K562 (cell line): ENCODE data around the gene UBXN6. TPM values are rescaled to one million over a fixed set of nuclear protein-coding genes. Genes with fewer than 3 reads are reported as not detected.

Source experiments
- ATAC-seq: fragments of 200-7000 bp; cut with Tn5 transposase; 3 replicates; pipeline ENCODE4 v1.9.1; 2020; ENCODE audit warnings: moderate library complexity
- BruUV-seq: library from RNA; stranded (reverse); fragments of 400-500 nt; replicated peaks from 2 replicates; lab custom pipeline; 2021; lab: Mats Ljungman, UMichigan
- CTCF ChIA-PET: fragments of 300-600 bp; formaldehyde crosslinking; extraction: SDS; loops from one replicate; lab custom pipeline; 2021; ENCODE audit warnings: low intra/inter-chr PET ratio; lab: Yijun Ruan, JAX
- POLR2A ChIA-PET: fragments of 300-600, 350-650 bp; sonication (Branson Sonifier 250); formaldehyde crosslinking; extraction: SDS; loops from one replicate; lab custom pipeline; 2021; ENCODE audit warnings: antibody characterized with exemption, inconsistent platforms; lab: Yijun Ruan, JAX
- DNase-seq, 4 experiments: peaks; one replicate each; pipeline versions ENCODE4 v3.0.0 to v3.0.0-alpha.2; 2011 to 2018; ENCODE audit warnings: low spot score in 3 of 4, mixed read lengths in 3 of 4; ENCODE audit errors: extremely low read depth in 1 of 4
- FAIRE-seq: peaks from 2 replicates; lab custom pipeline; 2011; peaks lifted over from hg19 to GRCh38; lab: Jason Lieb, UNC
- H2AFZ ChIP-seq: 2 replicates; pipeline ENCODE4 v1.6.0; 2011; ENCODE audit warnings: low read depth, low read length, control low read depth, inconsistent platforms
- H3K27ac ChIP-seq: fragments of 200-600 bp; 3 replicates; pipeline ENCODE4 v1.8.0; 2011; ENCODE audit warnings: low read depth, mild to moderate bottlenecking, control low read depth, inconsistent platforms, low read length, moderate library complexity, mixed read lengths; ENCODE audit errors: extremely low read depth
- H3K27me3 ChIP-seq, 2 experiments: fragments of 300-600 bp in 1 of 2; 2 replicates in 1 of 2; 3 replicates in 1 of 2; pipeline versions ENCODE4 v1.6.0 to v1.8.0; 2011; ENCODE audit warnings: inconsistent platforms in 2 of 2, low read length in 2 of 2, mild to moderate bottlenecking in 1 of 2, mixed read lengths in 1 of 2, moderate library complexity in 1 of 2; ENCODE audit not compliant: control insufficient read depth in 2 of 2, insufficient read depth in 2 of 2
- H3K36me3 ChIP-seq: fragments of 300-600 bp; 3 replicates; pipeline ENCODE4 v1.8.0; 2011; ENCODE audit warnings: mild to moderate bottlenecking, low read length, inconsistent platforms; ENCODE audit not compliant: control insufficient read depth, insufficient read depth
- H3K4me1 ChIP-seq, 2 experiments: fragments of 200-600 bp in 1 of 2; replicated peaks in 1 of 2; 2 replicates in 1 of 2; 3 replicates in 1 of 2; pipeline versions ENCODE4 v1.5.1 to v1.8.0; 2011; ENCODE audit warnings: inconsistent platforms in 2 of 2, low read length in 2 of 2, mild to moderate bottlenecking in 1 of 2, mixed read lengths in 1 of 2, moderate library complexity in 1 of 2; ENCODE audit not compliant: control insufficient read depth in 2 of 2, insufficient read depth in 2 of 2
- H3K4me2 ChIP-seq: 2 replicates; pipeline ENCODE4 v1.6.1; 2011; ENCODE audit warnings: low read length, control low read depth, inconsistent platforms, mixed read lengths; ENCODE audit not compliant: insufficient read depth
- H3K4me3 ChIP-seq: fragments of 200-600 bp; sonication (generic), shearing (Covaris generic); 2 replicates; pipeline ENCODE4 v1.5.1; 2016; ENCODE audit warnings: control low read depth, inconsistent platforms
- H3K79me2 ChIP-seq: fragments of 200-600 bp; 3 replicates; pipeline ENCODE4 v1.8.0; 2011; ENCODE audit warnings: low read length, inconsistent platforms; ENCODE audit not compliant: control insufficient read depth, insufficient read depth
- H3K9ac ChIP-seq, 2 experiments: 2 replicates each; pipeline versions ENCODE4 v1.6.0 to v1.6.1; 2011; ENCODE audit warnings: low read depth in 2 of 2, low read length in 2 of 2, control low read depth in 1 of 2, inconsistent platforms in 1 of 2, mild to moderate bottlenecking in 1 of 2, mixed read lengths in 1 of 2; ENCODE audit not compliant: insufficient read depth in 1 of 2
- H3K9me1 ChIP-seq: one replicate; pipeline ENCODE4 v1.6.0; 2011; ENCODE audit warnings: inconsistent platforms, mild to moderate bottlenecking, low read length, moderate library complexity; ENCODE audit not compliant: control insufficient read depth, insufficient read depth
- H3K9me3 ChIP-seq: replicated peaks from 2 replicates; pipeline ENCODE4 v1.5.1; 2011; ENCODE audit warnings: low read depth, low read length, inconsistent platforms; ENCODE audit not compliant: control insufficient read depth, insufficient read depth
- H4K20me1 ChIP-seq: replicated peaks from 2 replicates; pipeline ENCODE4 v1.6.1; 2011; ENCODE audit warnings: low read length, inconsistent platforms, mixed read lengths; ENCODE audit not compliant: control insufficient read depth, insufficient read depth
- BACH1 ChIP-seq: fragments of 200-800 bp; sonication (Bioruptor generic); IDR thresholded peaks from 2 replicates; pipeline ENCODE4 v1.6.1; 2016; ENCODE audit warnings: missing genetic modification characterization, missing compliant biosample characterization
- DDX20 ChIP-seq: fragments of 450-650 bp; IDR thresholded peaks from 2 replicates; pipeline ENCODE4 v1.6.1; 2016; ENCODE audit warnings: missing genetic modification characterization, low read depth, mild to moderate bottlenecking, missing compliant biosample characterization, moderate library complexity
- DLX4 ChIP-seq: fragments of 250-450 bp; sonication (Bioruptor Pico); IDR thresholded peaks from 2 replicates; pipeline ENCODE4 v1.6.1; 2021; ENCODE audit warnings: mild to moderate bottlenecking
- EGR1 ChIP-seq: fragments of 450-650 bp; conservative IDR thresholded peaks from 2 replicates; pipeline ENCODE4 v1.6.1; 2017; ENCODE audit warnings: mild to moderate bottlenecking
- GATAD2A ChIP-seq: fragments of 450-650 bp; IDR thresholded peaks from 2 replicates; pipeline ENCODE4 v1.6.1; 2017
- HINFP ChIP-seq: fragments of 450-650 bp; conservative IDR thresholded peaks from 2 replicates; pipeline ENCODE4 v1.6.1; 2016; ENCODE audit warnings: missing genetic modification characterization, low read depth, mild to moderate bottlenecking, control low read depth, missing compliant biosample characterization
- MBD1 ChIP-seq: fragments of 250-450 bp; sonication (Bioruptor Pico); IDR thresholded peaks from 2 replicates; pipeline ENCODE4 v1.8.0; 2022; ENCODE audit warnings: inconsistent platforms
- NELFE ChIP-seq: IDR thresholded peaks from 2 replicates; pipeline ENCODE4 v1.6.1; 2011; ENCODE audit warnings: mild to moderate bottlenecking; ENCODE audit not compliant: insufficient read depth, insufficient read length
- POLR2G ChIP-seq: fragments of 200-400 bp; formaldehyde crosslinking; IDR thresholded peaks from 2 replicates; pipeline ENCODE4 v1.6.1; 2017; ENCODE audit warnings: low read depth, mild to moderate bottlenecking, antibody characterized with exemption, low read length, moderate library complexity
- RBM22 ChIP-seq: fragments of 200-400 bp; formaldehyde crosslinking; IDR thresholded peaks from 2 replicates; pipeline ENCODE4 v1.6.1; 2018; ENCODE audit warnings: low read length, low read depth; ENCODE audit not compliant: poor library complexity, severe bottlenecking
- SUPT5H ChIP-seq: fragments of 450-650 bp; IDR thresholded peaks from 2 replicates; pipeline ENCODE4 v1.6.1; 2016
- TGIF2 ChIP-seq: sonication (generic); formaldehyde crosslinking; IDR thresholded peaks from 2 replicates; pipeline ENCODE4 v1.8.1; 2022; ENCODE audit warnings: mild to moderate bottlenecking, missing genetic modification reagents, moderate library complexity
- TRIM25 ChIP-seq: fragments of 450-650 bp; IDR thresholded peaks from 2 replicates; pipeline ENCODE4 v1.7.0; 2016; ENCODE audit warnings: borderline replicate concordance
- ZNF507 ChIP-seq: conservative IDR thresholded peaks from 2 replicates; pipeline ENCODE4 v1.6.1; 2017; ENCODE audit warnings: missing genetic modification characterization, missing compliant biosample characterization
- ZNF707 ChIP-seq: fragments of 250-450 bp; sonication (Bioruptor Pico); conservative IDR thresholded peaks from 2 replicates; pipeline ENCODE4 v1.8.0; 2022; ENCODE audit warnings: inconsistent platforms, mild to moderate bottlenecking, moderate library complexity
- ZNF830 ChIP-seq: fragments of 250-450 bp; sonication (Bioruptor Pico); IDR thresholded peaks from 2 replicates; pipeline ENCODE4 v1.5.0; 2021; ENCODE audit warnings: mild to moderate bottlenecking
- WGBS: fragments of 100-300 bp; shearing (Covaris generic); methylation state at CpG from one replicate; pipeline ENCODE4 v1.1.6; 2016; ENCODE audit warnings: low coverage, mixed read lengths; ENCODE audit not compliant: insufficient coverage; ENCODE audit errors: missing lambda C conversion rate; 5-methylcytosine and 5-hydroxymethylcytosine counted together
- in situ Hi-C: fragments of 300-500 bp; cut with MboI; formaldehyde crosslinking; loops from 4 replicates; pipeline ENCODE4 v1.15.0; 2018; ENCODE audit warnings: inconsistent platforms, mixed read lengths
- intact Hi-C: fragments of 100-400 bp; cut with micrococcal nuclease; formaldehyde crosslinking; loops from 2 replicates; pipeline ENCODE4 v1.14.2; 2022
- polyA plus RNA-seq, 8 experiments: library from polyadenylated mRNA; depleted of rRNA in 4 of 8; stranded (reverse) in 5 of 8; unstranded in 3 of 8; fragments of >200 nt; fragmentation: Nextera tagmentation in 2 of 8; fragmentation: Illumina TruSeq in 1 of 8; extraction: Ambion mirVana in 2 of 8; extraction: Trizol in 1 of 8; gene quantifications; 2 replicates each; pipeline versions ENCODE4 v1.2.1 to v1.2.3, GENCODE V29; 2011 to 2014; ENCODE audit warnings: inconsistent platforms in 1 of 8, missing spikeins in 1 of 8
- total RNA-seq, 7 experiments: library from RNA; depleted of rRNA in 6 of 7; stranded (reverse); fragments of >200 nt in 6 of 7; fragmentation: Illumina TruSeq in 2 of 7; extraction: Trizol in 2 of 7; gene quantifications; 2 replicates each; pipeline versions ENCODE4 v1.2.1 to v1.2.3, GENCODE V29; 2011 to 2021; ENCODE audit warnings: low replicate concordance in 1 of 7

UBXN6 gene
- total and polyA plus RNA-seq, 9 of the 15 experiments (the other 6 are each of a cell fraction or from before 2014, with no cell fraction given): 0.48 to 90.2 (median 29.5) TPM

- Histone ChIP-seq H3K9me1 (peaks cover 4% of the 10 kb centered on the region), H3K27ac (no peak overlapping the region), H3K9ac (peak overlapping the region in 1 of 2 experiments; percentile 35; a peak in 1 of 4 replicates), H2AFZ (no peak overlapping the region), H3K4me3 (no peak overlapping the region), H3K27me3 (no peaks in the 10 kb centered on the region), H3K4me2 (no peak overlapping the region), H3K79me2 (peaks cover 2% of the 10 kb centered on the region; the same call in 1 of the 3 replicates), H4K20me1 (no peaks in the 10 kb centered on the region)
- CTCF ChIA-PET: no interaction called here
- BruUV-seq: no TSS peak
- in situ Hi-C loops: no loop called here
- 89% methylated on average over 24 of the region's 26 CpGs for WGBS
- ATAC-seq (no peak), FAIRE-seq (no peak)
- POLR2A ChIA-PET: interaction anchor here (0.6 to 0.7 kb wide), 3 partner anchors 12 to 153 kb away, joined by 3 read pairs; no protein-coding TSS in a partner anchor
- TF ChIP-seq ZNF507 (tag) (no peak), NELFE (no peak), TGIF2 (CRISPR knock-in tag) (no peak), ZNF830 (no peak), RBM22 (peak; percentile 75), SUPT5H (0 out of 2 replicates have a peak, but pooled peaks have one; percentile 19), HINFP (tag) (no peak), ZNF707 (no peak), BACH1 (tag) (no peak), GATAD2A (no peak), DDX20 (tag) (no peak), MBD1 (CRISPR knock-in tag) (no peak), EGR1 (0 out of 2 replicates have a peak, but pooled peaks have one; percentile 12), TRIM25 (no peak), POLR2G (peak; percentile 65), DLX4 (no peak)
- TF ChIP-seq, all 486 proteins: peak for 4
- intact Hi-C loops: no loop called here
- DNase-seq: no peak
- H3K9me3 ChIP-seq: no peaks in the 10 kb centered on the region
- peaks cover 0 to 2% of the 10 kb centered on the region in 2 experiments; a peak in 1 of 5 replicates for H3K4me1 ChIP-seq
- H3K36me3 ChIP-seq: peaks cover 85% of the 10 kb centered on the region; the same call in 2 of the 3 replicates
Measured at GRCh38 chr19:4431808-4432674, 25.6 kb downstream of the UBXN6 start.
